Retinal pigment epithelial cell (primary cell): ENCODE data around the gene ZNF552.
"Not testable (repeated sequence)": the region's sequence is repeated elsewhere in the genome, so short reads cannot be mapped to it uniquely, and the experiment has no call there.

Source experiments
- DNase-seq: peaks from one replicate; pipeline ENCODE4 v3.0.0-alpha.2; 2010; ENCODE audit warnings: low read depth
- H3K4me3 ChIP-seq: 2 replicates; pipeline ENCODE4 v1.5.1; 2011; ENCODE audit warnings: mild to moderate bottlenecking, low read length, control low read depth, moderate library complexity
- CTCF ChIP-seq: conservative IDR thresholded peaks from 2 replicates; pipeline ENCODE4 v1.5.1; 2011; ENCODE audit warnings: low read depth, low read length, control low read depth, inconsistent platforms

The ZNF552 gene

DNA sequence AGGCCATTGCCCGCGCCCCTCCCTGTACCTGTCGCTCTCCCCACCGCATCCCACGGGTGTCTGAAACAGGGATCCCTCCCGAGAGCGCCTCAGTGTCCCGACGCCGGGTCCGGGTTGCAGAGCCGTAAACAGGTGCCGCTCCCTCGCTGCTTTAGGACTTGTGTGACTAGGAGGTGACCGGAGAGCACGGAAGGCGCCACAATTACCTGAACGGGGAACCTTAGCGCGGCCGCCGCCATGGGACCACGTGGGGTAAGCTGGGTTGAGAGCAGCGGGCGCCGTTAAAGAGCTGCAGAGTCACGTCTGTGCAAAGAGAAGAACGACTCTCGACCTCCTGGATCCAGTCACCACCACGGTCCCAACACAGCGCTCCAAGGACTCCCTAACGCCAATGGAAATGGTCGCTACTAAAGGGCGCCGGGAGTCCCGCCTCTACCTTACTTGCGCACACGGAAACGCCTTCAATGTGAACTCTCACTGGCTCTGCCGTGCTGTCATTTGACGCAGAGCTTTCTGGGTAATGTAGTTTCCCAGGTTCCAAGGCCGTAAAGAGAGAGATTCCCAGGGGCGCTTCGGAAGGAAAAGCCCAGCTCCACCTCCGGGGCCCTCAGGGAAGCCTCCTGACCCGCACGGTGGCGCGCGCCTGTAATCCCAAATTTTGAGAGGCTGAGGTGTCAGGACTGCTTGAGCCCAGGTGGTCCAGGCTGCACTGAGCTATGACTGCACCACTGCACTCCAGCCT is at the start of gene ZNF552:
ZNF552 (minus strand) TSS at position 409 of the 742 bp plus-strand sequence; CDS start at position 239, 170 bp downstream.
- TF ChIP-seq CTCF, result no peak

GRCh38 chr19:57862351-57862750 is 47.6 kb upstream of the ZNF552 start:
- DNase-seq, result not testable (repeated sequence)

More for the DNA sequence above, at the start of gene ZNF552:
- peak; percentile 80 for DNase-seq
- H3K4me3 ChIP-seq, result peak within 1 kb of the TSS; percentile 92

GRCh38 chr19:57854117-57854516 is 39.4 kb upstream of the ZNF552 start:
- H3K4me3 ChIP-seq, DNase-seq: not testable (repeated sequence)

More at GRCh38 chr19:57862351-57862750, 47.6 kb upstream of the ZNF552 start:
- not testable (repeated sequence) for H3K4me3 ChIP-seq

- H3K4me3 ChIP-seq, DNase-seq: not testable (repeated sequence)
Measured at GRCh38 chr19:57851812-57852603, 37.3 kb upstream of the ZNF552 start.

- H3K4me3 ChIP-seq, result peak overlapping the region; percentile 90
- peak; percentile 79 for DNase-seq
- no peak for TF ChIP-seq CTCF
Measured at GRCh38 chr19:57850553-57851017, 35.9 kb upstream of the ZNF552 start.

GRCh38 chr19:57849666-57850473 is 35.2 kb upstream of the ZNF552 start, which contains the start of gene ZNF587:
ZNF587 (plus strand) TSS chr19:57849859; CDS start chr19:57850039, 180 bp downstream.
- DNase-seq, result peak; percentile 65

DNA sequence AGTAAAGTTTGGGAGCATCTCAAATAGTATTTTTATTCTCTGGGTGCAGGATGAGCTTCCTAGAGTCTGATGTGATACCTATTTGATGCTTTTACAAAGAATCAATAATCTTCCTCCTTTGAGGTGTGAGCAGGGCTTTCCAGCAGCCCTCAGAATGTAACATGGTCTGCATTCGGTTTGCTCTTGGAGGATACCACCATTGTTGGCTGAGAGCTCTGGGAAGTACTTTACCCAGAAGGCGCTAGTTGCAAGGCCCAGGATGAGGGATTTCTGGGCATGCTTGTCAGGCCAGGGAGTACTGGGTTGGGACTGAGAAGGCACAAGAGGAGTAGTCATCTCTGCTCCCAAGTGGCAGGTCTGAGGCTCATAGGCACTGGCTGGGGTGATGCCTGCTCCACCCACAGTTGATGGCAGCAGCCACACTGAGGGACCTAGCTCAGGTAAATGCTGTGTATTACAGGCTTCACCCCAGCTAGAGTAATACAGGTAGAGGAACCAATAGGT is 34.5 kb upstream of the ZNF552 start:
- H3K4me3 ChIP-seq, result peak overlapping the region; percentile 90
- not testable (repeated sequence) for DNase-seq

More at GRCh38 chr19:57849666-57850473, 35.2 kb upstream of the ZNF552 start, which contains the start of gene ZNF587:
- H3K4me3 ChIP-seq, result peak within 1 kb of the TSS; percentile 90

GRCh38 chr19:57847164-57847563 is 32.5 kb upstream of the ZNF552 start:
- H3K4me3 ChIP-seq, DNase-seq: not testable (repeated sequence)

- no peak overlapping the region for H3K4me3 ChIP-seq
- no peak for TF ChIP-seq CTCF
- DNase-seq, result no peak
Measured at GRCh38 chr19:57841122-57841763, 26.5 kb upstream of the ZNF552 start.

DNA sequence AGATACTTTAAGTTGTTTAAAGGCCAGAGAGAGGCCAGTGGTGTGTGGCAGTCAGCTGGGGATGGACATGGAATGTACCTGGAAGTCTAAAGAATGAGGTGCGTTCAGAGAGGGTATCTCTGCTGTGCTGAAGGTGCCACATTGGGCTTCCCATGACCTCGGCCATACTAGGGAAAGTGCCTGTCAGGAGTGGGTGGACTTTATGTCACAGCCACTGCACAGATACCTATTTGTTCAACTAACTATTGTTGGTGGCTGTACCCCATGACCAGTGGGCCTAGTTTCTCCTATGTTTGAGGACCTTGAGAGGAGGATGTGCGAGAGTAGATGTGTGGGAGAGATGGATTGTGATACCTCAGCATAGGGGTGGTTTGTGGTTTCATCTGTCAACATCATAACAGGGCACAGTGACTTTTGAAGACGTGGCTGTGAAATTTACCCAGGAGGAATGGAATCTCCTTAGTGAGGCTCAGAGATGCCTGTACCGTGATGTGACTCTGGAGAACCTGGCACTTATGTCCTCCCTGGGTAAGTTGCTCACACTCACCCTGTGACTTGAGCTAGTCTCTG is 24.0 kb upstream of the ZNF552 start:
- not testable (repeated sequence) for H3K4me3 ChIP-seq, DNase-seq

DNA sequence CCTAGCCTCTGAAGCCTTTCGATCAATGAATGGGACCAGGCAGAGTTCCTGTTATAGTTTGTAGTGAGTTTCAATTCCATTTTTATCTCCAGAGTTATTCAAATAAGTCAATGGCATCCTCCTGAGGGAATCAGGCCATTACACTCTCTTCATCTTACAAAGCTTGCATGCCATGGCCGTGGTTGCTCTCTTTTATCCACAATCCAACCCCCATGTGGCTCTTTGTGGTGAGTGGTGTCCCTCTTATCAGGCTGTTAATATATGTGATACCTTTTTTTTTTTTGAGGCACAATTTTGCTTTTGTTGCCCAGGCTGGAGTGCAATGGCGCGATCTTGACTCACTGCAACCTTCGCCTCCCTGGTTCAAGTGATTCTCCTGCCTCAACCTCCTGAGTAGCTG is 22.3 kb upstream of the ZNF552 start:
- DNase-seq, H3K4me3 ChIP-seq: not testable (repeated sequence)
